Measurements from ENCODE around the gene CCSER1.
"Not testable (repeated sequence)": the region's sequence is repeated elsewhere in the genome, so short reads cannot be mapped to it uniquely, and the experiment has no call there.

The CCSER1 gene

GRCh38 chr4:91601401-91601800, 1474.2 kb downstream of the CCSER1 start:
- DNase-seq = no peak
- no peaks in the 10 kb centered on the region for H3K4me1 Mint-ChIP-seq
- no peak for TF ChIP-seq CTCF (IDR thresholded peaks at IDR 0.05)
- no peaks in the 10 kb centered on the region for H3K9me3 Mint-ChIP-seq
- H3K27me3 Mint-ChIP-seq (ENCODE audit: low read depth, poor library complexity) = no peaks in the 10 kb centered on the region
- H3K4me3 Mint-ChIP-seq = no peak overlapping the region
- no peaks in the 10 kb centered on the region for H3K36me3 Mint-ChIP-seq (ENCODE audit: low read depth)
- H3K27ac Mint-ChIP-seq = no peak overlapping the region

- no peaks in the 10 kb centered on the region for H3K9me3 Mint-ChIP-seq
- H3K4me1 Mint-ChIP-seq = no peaks in the 10 kb centered on the region
- TF ChIP-seq CTCF (IDR thresholded peaks at IDR 0.05) = no peak
- no peak overlapping the region for H3K4me3 Mint-ChIP-seq
- H3K27ac Mint-ChIP-seq = no peak overlapping the region
- H3K36me3 Mint-ChIP-seq (ENCODE audit: low read depth) = no peaks in the 10 kb centered on the region
- H3K27me3 Mint-ChIP-seq (ENCODE audit: low read depth, poor library complexity) = no peaks in the 10 kb centered on the region
- DNase-seq = no peak
Measured at GRCh38 chr4:91611782-91612181, 1484.6 kb downstream of the CCSER1 start.

- peaks cover 27% of the 10 kb centered on the region for H3K4me1 Mint-ChIP-seq
- H3K9me3 Mint-ChIP-seq = peaks cover 6% of the 10 kb centered on the region
- TF ChIP-seq CTCF (IDR thresholded peaks at IDR 0.05) = no peak
- H3K27me3 Mint-ChIP-seq (ENCODE audit: low read depth, poor library complexity) = peaks cover 33% of the 10 kb centered on the region
- no peak overlapping the region for H3K27ac Mint-ChIP-seq
- no peaks in the 10 kb centered on the region for H3K36me3 Mint-ChIP-seq (ENCODE audit: low read depth)
- DNase-seq = no peak
- H3K4me3 Mint-ChIP-seq = no peak overlapping the region
Measured at GRCh38 chr4:91620952-91621351, 1493.8 kb downstream of the CCSER1 start.

GRCh38 chr4:91621446-91621845, 1494.3 kb downstream of the CCSER1 start:
- Mint-ChIP-seq H3K27me3 (ENCODE audit: low read depth, poor library complexity) (peaks cover 38% of the 10 kb centered on the region), H3K4me1 (peaks cover 27% of the 10 kb centered on the region), H3K36me3 (ENCODE audit: low read depth) (no peaks in the 10 kb centered on the region), H3K4me3 (no peak overlapping the region), H3K9me3 (peaks cover 6% of the 10 kb centered on the region), H3K27ac (no peak overlapping the region)
- TF ChIP-seq CTCF (IDR thresholded peaks at IDR 0.05) = no peak
- DNase-seq = no peak

GRCh38 chr4:91622925-91623602, 1495.9 kb downstream of the CCSER1 start:
- no peak for DNase-seq
- H3K9me3 Mint-ChIP-seq = peaks cover 6% of the 10 kb centered on the region
- TF ChIP-seq CTCF (IDR thresholded peaks at IDR 0.05) = no peak
- H3K36me3 Mint-ChIP-seq (ENCODE audit: low read depth) = no peaks in the 10 kb centered on the region
- no peak overlapping the region for H3K27ac Mint-ChIP-seq
- H3K4me1 Mint-ChIP-seq = peaks cover 27% of the 10 kb centered on the region
- peaks cover 52% of the 10 kb centered on the region for H3K27me3 Mint-ChIP-seq (ENCODE audit: low read depth, poor library complexity)
- no peak overlapping the region for H3K4me3 Mint-ChIP-seq

GRCh38 chr4:91623603-91623967, 1496.4 kb downstream of the CCSER1 start:
- not testable (repeated sequence) for H3K9me3 Mint-ChIP-seq; H3K27ac Mint-ChIP-seq; H3K36me3 Mint-ChIP-seq (ENCODE audit: low read depth); DNase-seq
- peaks cover 52% of the 10 kb centered on the region for H3K27me3 Mint-ChIP-seq (ENCODE audit: low read depth, poor library complexity)
- H3K4me3 Mint-ChIP-seq = peak overlapping the region; percentile 71
- H3K4me1 Mint-ChIP-seq = peaks cover 27% of the 10 kb centered on the region

Data from nephron progenitor cell (in vitro differentiated cells).